Measurements from ENCODE around the gene KCNE1. TPM values are rescaled to one million over a fixed set of nuclear protein-coding genes. Genes with fewer than 3 reads are reported as not detected.
"Not testable (repeated sequence)": the region's sequence is repeated elsewhere in the genome, so short reads cannot be mapped to it uniquely, and the experiment has no call there.

The KCNE1 gene
- total RNA-seq, 1 donor from 2014 or later = 0.69 TPM

DNA sequence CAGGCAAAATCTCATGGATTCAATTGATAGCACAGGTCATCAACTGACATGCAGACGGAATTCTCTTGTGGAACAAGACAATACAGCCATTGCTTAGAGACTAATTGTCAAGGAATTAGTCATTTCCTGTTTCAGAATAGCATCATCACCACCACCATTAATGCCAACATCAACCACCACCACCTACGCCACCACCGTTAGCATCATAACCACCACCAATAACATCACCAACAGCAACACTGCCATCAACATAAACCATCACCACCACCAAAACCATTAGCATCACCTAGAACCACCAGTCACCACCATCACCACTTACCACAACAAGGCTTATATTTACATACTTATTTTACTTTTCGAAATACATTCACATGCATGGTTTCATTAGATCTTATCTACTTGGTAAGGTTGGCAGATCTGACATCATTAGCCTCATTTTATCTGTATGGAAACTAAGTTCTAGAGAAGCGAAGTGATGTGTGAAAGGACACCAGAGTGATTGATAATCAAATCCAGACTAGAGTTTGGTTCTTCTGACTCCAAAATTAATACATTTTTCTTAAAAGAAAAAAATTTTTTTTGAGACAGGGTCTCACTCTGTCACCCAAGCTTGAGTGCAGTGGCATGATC, 94.4 kb downstream of the KCNE1 start:
- not testable (repeated sequence) for DNase-seq (ENCODE audit: low spot score)

DNA sequence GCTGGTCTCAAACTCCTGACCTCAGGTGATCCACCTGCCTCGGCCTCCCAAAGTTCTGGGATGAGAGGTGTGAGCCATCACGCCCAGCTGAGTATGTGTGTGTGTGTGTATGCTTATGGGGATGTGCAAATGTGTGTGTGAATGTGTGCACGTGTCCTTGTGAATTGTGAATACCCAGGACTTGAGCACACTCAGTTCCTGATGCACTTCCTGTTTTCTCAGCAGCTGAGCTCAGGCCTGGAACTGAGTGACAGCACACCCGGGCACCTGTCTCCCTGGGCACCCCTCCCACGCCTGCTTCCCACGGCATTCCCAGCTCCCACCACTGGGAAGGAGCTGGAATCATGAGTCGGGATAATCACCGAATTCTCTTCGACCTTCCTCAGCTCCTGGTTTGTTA, 104.7 kb downstream of the KCNE1 start:
- DNase-seq (ENCODE audit: low spot score) = not testable (repeated sequence)

DNA sequence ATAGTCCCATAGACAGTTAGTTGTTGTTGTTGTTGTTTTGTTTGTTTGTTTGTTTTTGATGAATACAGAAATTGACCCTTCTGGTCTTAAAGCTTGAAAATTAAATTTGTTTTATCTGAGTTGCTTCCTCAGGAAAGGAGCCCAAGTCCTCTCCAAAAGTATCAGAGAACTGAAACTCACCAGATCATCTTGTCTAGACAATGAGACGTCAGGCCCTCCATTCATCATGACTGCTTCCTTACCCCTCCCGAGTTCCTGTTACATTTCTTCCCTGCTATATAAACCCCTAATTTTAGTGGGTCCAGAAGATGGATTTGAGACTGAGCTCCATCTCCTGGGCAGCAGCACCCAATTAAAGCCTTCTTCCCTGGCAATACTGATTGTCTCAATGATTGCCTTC, 105.3 kb downstream of the KCNE1 start:
- DNase-seq (ENCODE audit: low spot score) = not testable (repeated sequence)

DNA sequence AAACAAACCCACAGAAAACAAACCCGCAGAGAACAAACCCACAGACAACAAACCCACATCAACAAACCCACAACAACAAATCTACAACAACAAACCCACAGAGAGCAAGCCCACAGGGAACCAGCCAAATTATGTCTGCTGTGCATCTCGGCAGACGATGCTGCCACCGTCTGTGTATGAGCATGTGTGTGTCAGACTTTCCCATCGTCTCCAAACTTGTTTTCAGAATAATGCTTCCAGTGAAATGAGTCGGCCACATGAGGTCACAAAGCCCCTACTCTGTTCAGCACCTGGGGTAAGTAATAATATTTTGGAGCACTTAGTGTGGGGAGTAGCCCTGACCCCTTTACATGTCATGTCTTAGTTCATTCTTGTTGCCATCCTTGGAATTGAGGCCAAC, 105.9 kb downstream of the KCNE1 start:
- DNase-seq (ENCODE audit: low spot score) = not testable (repeated sequence)

DNA sequence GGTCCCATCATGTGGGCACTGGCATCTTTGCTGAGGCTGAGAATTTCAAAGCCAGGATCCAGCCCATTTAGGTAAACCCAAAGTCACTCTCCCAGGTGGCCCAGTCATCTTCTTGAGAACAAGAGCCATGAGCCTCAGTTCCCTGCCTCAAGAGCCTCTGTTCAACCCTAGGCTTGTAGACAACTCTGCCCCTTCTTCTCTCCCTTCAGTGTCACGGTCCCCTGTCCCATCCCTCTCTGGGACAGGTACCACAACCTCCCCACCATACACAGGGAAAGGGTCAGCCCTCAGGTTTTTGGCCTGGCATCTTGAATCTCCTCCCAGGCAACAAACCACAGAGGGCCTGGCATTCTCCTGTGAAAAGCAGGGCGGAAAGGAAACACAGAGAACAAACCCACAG, 106.3 kb downstream of the KCNE1 start:
- DNase-seq (ENCODE audit: low spot score) = not testable (repeated sequence)

DNA sequence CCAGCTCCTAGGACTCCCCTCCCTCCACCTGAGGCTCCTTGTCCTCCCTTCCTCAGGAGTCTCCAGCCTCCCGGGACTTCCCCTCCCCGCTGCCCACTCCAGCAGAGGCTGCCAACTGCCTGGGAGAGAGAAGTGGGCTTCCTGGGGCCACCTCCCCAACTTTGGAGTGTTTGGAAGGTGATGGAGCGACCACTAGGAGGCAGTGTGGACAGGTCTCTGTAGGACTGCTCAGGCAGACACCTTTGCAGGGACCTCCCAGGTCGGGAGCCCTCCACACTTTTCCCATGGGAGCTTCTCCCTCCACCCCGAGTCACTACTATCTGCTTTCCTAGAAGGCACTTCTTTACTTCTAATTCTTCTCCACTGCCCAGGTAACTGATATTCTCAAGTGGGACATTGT, 107.3 kb downstream of the KCNE1 start:
- DNase-seq (ENCODE audit: low spot score) = not testable (repeated sequence)

DNA sequence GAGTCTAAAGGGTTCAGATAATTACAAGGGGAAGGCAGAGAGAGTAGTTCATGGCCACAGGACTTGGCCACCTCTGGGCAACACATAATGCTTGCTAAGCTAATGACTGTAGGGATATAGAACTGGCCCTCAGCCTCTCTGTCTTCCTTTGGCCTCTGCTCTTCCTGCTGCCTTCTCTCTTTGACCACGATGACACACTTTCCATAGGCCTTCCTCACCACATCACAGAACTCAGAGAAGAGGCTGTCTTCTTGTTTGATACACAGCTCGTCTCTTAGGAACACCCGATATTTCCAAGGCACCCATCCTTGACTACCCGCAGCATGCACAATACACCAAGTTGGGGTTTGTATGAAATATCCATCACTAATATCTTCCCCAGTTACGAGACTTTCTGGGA, 111.5 kb downstream of the KCNE1 start:
- not testable (repeated sequence) for DNase-seq (ENCODE audit: low spot score)

Other genes with a start within 250 kb of the KCNE1 start
- gene KCNE2, start 148.2 kb downstream of the KCNE1 start, total RNA-seq = not detected
- 20.5 TPM for gene SMIM11, start 136.7 kb downstream of the KCNE1 start, total RNA-seq
- not detected for gene SMIM34, start 88.3 kb downstream of the KCNE1 start, total RNA-seq
- 30.9 TPM for gene RCAN1, start 102.9 kb upstream of the KCNE1 start, total RNA-seq
- 30.3 TPM for gene CLIC6, start 156.8 kb upstream of the KCNE1 start, total RNA-seq